Left colon (tissue), 2 donors: ENCODE data around the gene ADA. TPM values are rescaled to one million over a fixed set of nuclear protein-coding genes. Genes with fewer than 3 reads are reported as not detected.
"Not testable (repeated sequence)": the region's sequence is repeated elsewhere in the genome, so short reads cannot be mapped to it uniquely, and the experiment has no call there.

ENCODE experiments used
- ATAC-seq: fragments of 200-7000 bp; cut with Tn5 transposase; one replicate; pipeline ENCODE4 v1.9.1; 2020; ENCODE audit warnings: mild to moderate bottlenecking, moderate library complexity
- DNase-seq, 2 donors: peaks; one replicate each; pipeline ENCODE4 v3.0.0-alpha.2; 2020
- intact Hi-C, 2 donors: fragments of 100-400 bp; cut with DNase I in 1 of 2; cut with micrococcal nuclease in 1 of 2; formaldehyde crosslinking; loops; one replicate each; pipeline versions ENCODE4 v1.11.2 to v1.14.0; 2022; cut with DNase I, micrococcal nuclease
- total RNA-seq, 2 donors: library from RNA; stranded (reverse); fragmentation: NEBNext Ultra II Directional; extraction: Animal tissue kit (Norgen Biotek cat#: 25700); gene quantifications; one replicate each; pipeline ENCODE4 v1.2.1, GENCODE V29; 2021
- donor health status: DM: no; HTN: no; CAD: no.
- donor health status: DM: yes; HTN: yes; CAD: no.

ADA gene
- total RNA-seq, 2 donors from 2014 or later = 2.5 to 3.4 TPM

GRCh38 chr20:44594730-44595129, 56.8 kb downstream of the ADA start:
- intact Hi-C loops = no loop called here
- DNase-seq (no peak), ATAC-seq (no peak)

- intact Hi-C loops = no loop called here
- ATAC-seq = no peak
- DNase-seq = no peak
Observed at GRCh38 chr20:44593751-44594150, 57.7 kb downstream of the ADA start.

DNA sequence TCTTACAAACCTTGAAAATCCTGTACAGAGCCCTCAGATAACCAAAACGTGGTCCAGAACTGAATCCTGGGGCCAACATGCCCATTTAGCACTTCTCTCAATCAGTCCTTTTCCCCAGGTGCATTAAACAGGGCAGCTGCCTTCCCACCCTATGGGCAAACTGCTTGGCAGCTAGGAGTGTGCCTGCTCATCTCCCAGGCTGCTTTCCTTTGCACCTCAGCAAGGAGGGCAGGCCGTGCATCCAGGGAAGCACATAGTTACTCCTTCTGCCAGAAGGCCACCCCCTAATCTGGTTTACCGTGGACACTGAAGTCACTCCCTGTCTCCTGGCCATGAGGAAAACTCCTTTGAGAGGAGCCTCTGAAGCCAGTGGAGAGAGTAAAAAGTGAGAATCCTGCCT, 59.1 kb downstream of the ADA start:
- no peak for DNase-seq
- intact Hi-C loops = no loop called here
- no peak for ATAC-seq

DNA sequence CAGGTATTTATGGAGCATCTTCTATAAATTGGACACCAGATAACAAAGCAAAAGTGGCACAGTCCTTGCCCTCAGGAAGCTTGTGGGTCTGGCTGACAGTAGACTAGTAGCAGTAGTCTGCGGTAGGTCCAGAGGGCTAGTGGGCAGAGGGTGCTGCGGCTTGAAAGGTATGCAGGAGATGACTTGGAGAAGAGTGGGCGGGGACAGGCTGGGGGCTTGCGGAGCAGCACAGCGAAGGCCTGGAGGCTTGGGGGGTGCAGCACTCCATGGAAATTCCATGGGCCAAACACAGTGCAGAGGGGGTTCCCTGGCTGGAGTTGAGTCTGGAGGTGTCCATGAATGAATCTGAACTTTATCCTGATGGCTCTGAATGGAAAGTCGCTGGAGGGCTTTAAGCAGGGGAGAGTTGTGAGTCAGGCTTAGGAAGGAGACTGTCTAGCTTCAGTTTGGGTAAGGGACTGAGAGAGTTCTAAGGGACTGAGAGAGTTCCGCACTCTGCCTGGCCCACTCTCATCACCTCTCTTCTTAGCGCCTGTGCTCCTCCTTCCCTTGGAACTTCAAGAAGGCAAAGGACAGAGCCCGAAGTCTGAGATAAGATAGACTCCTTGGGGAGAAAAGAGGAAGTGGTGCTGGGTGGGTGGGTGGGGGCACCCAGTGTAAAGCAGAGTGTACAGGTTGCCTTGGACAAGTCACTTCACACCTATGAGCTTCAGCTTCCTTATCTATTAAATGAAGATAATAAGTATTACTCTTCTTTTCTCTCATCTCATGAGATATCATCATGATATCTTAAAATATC, 60.3 kb downstream of the ADA start:
- DNase-seq (no peak), ATAC-seq (no peak)
- intact Hi-C loops = no loop called here

- ATAC-seq = no peak
- intact Hi-C loops = no loop called here
- no peak for DNase-seq
Observed at GRCh38 chr20:44589537-44589936, 62.0 kb downstream of the ADA start.

DNA sequence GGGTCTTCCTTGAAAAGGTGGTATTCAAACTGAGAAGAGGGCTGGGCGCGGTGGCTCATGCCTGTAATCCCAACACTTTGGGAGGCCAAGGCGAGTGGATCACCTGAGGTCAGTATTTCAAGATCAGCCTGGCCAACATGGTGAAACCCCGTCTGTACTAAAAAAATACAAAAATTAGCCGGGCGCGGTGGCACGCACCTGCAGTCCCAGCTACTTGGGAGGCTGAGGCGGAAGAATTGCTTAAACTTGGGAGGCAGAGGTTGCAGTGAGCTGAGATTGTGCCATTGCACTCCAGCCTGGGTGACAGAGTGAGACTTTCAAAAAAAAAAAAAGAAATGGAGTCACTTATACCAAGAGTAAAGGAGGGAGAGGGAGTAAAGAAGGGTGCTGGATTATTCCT, 63.2 kb downstream of the ADA start:
- intact Hi-C loops, ATAC-seq, DNase-seq: not testable (repeated sequence)

GRCh38 chr20:44587035-44587980, 64.2 kb downstream of the ADA start:
- no peak for ATAC-seq
- no peak for DNase-seq
- intact Hi-C loops = no loop called here

GRCh38 chr20:44586289-44586911, 65.1 kb downstream of the ADA start:
- intact Hi-C loops = no loop called here
- no peak for ATAC-seq
- no peak for DNase-seq

DNA sequence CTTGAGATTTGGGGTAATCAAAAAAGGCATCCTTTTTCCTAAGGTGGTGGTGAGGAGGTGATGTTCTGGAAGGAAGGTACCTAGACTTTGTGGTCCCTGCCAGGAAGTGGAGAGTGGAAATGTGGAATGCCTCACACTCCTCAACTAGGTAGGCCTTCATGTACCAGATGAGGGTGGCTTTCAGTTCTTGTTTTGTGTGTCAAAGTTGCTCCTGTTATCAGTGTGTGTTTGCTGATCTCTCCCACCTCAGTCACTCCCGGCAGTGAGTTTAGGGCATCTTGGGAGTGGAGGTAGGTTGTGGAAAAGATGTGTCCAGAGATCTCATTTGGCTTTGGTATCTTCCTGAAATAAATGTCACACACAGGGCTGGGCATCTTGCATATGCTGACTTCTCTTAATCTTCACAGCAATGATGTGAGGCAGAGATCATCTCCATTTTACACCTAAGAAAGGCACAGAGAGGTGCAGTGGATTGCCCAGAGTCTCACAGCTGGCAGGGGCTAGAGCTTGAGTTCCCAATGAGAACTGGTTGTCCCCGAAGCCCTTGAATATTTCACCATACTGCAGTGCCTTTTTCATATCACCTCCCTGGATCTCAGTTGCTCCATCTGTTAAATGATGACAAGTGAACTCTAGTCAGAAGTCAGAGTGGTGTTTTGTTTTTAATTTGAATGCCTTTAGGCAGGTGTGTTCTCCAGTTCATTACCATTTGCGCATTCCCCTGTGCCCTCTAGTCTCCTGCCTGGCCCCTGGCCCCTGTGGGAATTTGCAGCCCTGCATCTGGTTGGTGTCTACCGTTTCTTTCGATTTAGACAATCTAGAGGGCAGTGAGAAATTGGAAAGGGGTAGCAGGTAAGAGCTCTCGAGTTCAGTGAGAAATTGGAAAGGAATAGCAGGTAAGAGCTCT, 66.2 kb downstream of the ADA start:
- intact Hi-C loops = no loop called here
- no peak for DNase-seq
- ATAC-seq = no peak

DNA sequence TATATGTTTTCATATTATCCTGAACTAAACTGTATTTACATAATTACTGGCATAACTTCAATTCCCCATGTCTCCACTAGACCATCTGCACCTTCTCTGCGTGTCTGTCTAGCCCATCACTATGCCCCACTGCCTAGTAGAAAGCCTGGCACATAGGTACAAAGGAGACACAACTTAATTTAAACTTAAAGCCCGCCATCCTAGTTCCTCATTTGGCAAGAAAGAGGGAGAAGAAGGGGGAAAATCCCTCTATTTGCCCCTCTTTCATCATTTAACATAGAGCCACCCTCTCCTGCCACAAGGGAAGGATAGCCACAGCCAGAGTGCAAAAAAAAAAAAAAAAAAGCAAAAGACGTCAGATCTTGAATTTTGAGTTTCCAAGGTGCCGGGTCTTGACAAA, 67.3 kb downstream of the ADA start:
- intact Hi-C loops = no loop called here
- no peak for ATAC-seq
- no peak for DNase-seq

GRCh38 chr20:44583157-44583556, 68.3 kb downstream of the ADA start:
- ATAC-seq (no peak), DNase-seq (no peak)
- intact Hi-C loops = no loop called here

DNA sequence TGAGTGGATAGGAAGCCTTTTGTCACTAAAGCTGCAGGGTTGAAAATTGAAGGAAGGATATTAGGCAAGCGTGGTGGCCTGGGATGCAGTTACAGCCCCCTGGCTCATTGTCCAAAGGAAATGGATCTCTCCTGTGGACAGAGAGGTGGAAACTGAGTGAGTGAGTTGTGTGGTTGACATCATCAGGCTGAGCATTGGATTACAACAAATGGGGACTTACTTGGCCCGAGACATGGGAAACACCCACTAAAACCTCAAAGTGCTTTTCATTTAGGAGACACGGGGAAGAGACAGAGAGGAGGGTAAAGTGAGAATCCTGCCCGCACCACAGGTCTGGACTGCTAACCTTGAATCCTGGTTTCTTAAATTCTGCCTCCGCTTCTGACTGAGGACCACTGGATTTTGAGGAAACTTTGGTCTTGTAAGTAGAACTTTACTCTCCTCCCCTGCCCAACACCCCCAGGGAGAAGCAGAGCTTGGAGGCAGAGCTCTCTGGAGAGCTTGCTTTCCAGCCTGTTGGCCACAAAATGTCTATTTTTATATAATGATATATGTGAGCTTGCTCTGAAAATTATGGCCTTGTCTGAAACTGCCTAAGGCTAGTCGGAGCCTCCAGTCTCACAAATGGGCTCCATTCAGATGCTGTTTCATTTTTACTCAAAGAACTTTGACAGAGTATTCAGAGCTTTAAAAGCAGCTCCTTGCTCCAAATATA, 69.0 kb downstream of the ADA start, which contains the start of gene PKIG:
Gene PKIG, plus strand, starts transcription at position 269 of the 715 bp plus-strand sequence. CDS start 31,978 bp downstream, outside the sequence.
- DNase-seq (no peak), ATAC-seq (no peak)
- intact Hi-C loops = no loop called here

DNA sequence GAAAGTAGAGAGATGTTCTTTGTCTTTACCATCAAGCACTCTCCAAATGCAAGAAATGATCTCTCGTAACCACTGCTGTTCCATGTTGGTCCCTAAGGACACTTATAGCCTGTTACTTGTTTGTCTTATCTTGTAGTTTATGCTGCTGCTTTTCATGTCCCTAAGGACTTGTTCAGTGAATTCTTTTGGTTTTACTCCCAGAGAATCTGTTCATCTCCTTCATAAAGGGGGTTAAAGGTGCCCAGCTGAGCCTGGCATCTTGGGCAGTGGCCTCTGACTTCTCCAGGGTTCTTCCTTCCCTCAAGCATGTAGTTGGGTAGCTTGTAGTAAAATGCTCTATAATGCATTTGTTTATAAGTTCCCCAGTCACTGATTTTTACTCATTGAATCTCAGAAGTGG, 70.0 kb downstream of the ADA start:
- intact Hi-C loops = no loop called here
- ATAC-seq (no peak), DNase-seq (no peak)

DNA sequence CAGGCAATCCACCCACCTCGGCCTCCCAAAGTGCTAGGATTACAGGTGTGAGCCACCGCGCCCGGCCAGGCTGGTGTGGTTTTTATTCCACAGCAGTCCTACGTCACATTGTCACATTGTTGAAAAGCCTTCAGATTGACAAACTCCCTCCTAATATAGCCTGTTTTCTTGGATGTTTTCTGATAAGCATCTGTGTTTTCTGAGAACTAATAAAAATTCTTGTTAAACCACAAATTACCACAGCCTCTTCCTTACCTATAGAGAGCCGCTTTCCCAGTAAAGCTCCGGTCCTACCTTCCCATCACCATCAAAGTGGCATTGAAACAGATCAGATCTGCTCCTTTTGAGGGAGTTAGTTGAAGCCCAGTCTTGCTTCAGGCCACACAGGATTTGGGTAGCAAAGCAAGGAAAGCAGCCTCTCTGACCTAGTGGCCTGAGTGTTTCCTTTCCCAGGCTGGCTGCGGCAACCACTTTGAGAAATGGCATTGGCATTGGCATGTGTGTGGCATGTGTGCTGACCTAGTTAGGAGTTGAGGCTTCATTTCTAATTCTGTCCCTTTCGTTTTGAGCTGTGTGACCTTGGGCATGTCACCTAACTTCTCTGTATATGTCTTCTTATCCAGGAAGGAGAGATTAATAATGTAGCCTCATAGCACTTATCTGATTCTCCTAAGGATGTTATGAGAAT, 70.8 kb downstream of the ADA start:
- intact Hi-C loops = no loop called here
- ATAC-seq (no peak), DNase-seq (no peak)

DNA sequence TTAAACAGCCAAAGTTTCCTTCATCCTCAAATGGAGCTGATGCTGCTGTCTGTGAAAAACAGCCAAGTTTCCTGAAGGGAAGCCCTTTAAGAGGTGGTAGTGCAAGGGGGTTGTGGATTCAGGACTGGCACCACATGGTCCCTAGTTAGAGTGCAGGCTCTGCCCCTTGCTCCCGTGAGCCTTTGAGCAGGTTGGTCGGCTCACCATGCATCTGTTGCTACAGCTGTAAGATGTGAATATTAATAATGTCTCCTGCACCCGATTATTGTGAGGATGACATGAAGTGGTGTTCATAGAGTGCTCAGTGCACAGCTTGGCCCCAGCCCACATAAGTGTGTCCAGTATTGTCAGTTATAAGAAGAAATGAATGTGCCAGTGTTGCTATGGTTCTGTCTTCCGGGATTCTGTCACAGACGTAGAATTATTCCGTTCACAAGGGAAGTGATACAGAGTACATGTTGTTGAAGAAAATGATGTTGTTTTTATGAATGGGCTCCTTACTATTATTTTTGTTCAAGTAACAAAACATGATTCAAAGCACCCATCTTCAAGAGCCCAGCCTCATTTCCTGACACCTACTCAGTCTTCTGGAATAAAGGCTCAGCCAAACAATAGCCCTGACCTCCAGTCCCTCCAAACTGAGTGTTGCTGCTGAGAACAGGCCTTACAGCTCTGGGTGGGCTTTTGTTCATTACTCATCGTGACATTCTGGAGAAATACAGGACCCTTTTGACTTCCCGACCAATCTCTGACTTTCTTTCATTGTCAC, 72.0 kb downstream of the ADA start:
- DNase-seq (no peak), ATAC-seq (no peak)
- intact Hi-C loops = no loop called here

- ATAC-seq = no peak
- DNase-seq = no peak
- intact Hi-C loops = no loop called here
Observed at GRCh38 chr20:44576297-44576696, 75.2 kb downstream of the ADA start.

- ATAC-seq (no peak), DNase-seq (no peak)
- intact Hi-C loops = no loop called here
Observed at GRCh38 chr20:44574372-44574771, 77.1 kb downstream of the ADA start.
